Measurements from ENCODE around the gene OPTN. TPM values are rescaled to one million over a fixed set of nuclear protein-coding genes. Genes with fewer than 3 reads are reported as not detected.

OPTN gene
- total and polyA plus RNA-seq, 8 donors: 32.6 to 82.3 (median 40.9) TPM

DNA sequence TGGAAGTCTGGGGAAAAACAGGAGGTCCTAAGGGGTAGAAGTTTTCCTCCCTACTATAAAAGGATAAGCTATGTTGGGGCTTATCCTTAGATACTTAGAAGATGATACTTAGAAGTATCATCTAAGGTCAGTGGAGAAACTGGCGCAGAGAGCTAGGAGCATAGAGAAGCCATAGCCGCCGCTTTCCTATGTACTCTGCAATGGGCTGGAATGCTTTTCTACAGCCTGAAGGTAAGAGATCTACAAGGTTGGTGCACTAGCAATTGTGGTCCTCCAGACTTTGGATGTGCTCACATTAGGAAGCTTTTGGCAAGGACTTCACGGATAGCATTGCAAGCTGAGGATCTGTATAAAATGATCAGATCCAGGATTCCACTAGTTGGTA lies 12.4 kb upstream of the OPTN start:
- no peak overlapping the region for H3K27ac ChIP-seq
- no peak for DNase-seq
- WGBS, 5 donors: 92 to 97% (median 94%) methylated on average over 4 of the region's 4 CpGs
- intact Hi-C loops (cut with DNase I; ENCODE audit: low total_unique reads): no loop called here
- TF ChIP-seq EP300 (IDR thresholded peaks at IDR 0.05): no peak
- TF ChIP-seq POLR2AphosphoS5 (IDR thresholded peaks at IDR 0.05): no peak
- TF ChIP-seq, protein P1, sequence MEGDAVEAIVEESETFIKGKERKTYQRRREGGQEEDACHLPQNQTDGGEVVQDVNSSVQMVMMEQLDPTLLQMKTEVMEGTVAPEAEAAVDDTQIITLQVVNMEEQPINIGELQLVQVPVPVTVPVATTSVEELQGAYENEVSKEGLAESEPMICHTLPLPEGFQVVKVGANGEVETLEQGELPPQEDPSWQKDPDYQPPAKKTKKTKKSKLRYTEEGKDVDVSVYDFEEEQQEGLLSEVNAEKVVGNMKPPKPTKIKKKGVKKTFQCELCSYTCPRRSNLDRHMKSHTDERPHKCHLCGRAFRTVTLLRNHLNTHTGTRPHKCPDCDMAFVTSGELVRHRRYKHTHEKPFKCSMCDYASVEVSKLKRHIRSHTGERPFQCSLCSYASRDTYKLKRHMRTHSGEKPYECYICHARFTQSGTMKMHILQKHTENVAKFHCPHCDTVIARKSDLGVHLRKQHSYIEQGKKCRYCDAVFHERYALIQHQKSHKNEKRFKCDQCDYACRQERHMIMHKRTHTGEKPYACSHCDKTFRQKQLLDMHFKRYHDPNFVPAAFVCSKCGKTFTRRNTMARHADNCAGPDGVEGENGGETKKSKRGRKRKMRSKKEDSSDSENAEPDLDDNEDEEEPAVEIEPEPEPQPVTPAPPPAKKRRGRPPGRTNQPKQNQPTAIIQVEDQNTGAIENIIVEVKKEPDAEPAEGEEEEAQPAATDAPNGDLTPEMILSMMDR (IDR thresholded peaks at IDR 0.05): no peak
- TF ChIP-seq POLR2A (IDR thresholded peaks at IDR 0.05): no peak
- H3K27me3 ChIP-seq: no peaks in the 10 kb centered on the region
- no peak overlapping the region for H3K4me3 ChIP-seq
- H3K36me3 ChIP-seq: no peaks in the 10 kb centered on the region
- H3K9me3 ChIP-seq: peaks cover 13 to 30% (median 21%) of the 10 kb centered on the region in 4 donors
- H3K4me1 ChIP-seq: peaks cover 0 to 6% (median 0%) of the 10 kb centered on the region in 4 donors

DNA sequence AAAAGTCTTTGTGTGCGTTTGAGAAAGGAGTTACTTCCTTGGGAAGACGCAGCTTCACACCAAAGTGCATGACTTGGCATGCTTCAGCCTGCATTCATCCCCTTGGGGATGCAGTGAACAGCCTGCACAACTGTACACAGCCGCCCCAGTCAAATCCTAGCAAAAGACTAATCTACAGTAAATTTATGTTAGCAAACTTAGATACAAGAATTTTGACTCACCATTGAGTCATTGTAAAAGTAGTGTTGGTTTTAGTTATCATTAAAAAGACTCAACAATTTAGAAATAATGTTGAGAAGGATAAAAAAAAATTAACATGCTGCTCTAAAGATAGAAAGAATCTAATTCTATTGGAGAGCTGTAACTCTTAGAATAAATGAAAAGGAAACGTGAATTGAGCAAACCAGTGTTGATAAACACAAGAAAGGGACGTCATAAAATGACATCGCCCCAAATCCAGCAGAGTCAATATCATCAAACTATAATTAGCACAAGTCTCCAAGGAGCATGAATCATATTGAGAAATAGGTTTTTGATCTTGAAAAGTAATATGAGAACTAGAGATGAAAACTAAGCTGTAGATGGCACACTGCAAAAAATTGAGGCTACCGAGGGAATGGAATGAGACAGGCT lies 11.9 kb upstream of the OPTN start:
- Histone ChIP-seq H3K9me3 (peaks cover 10 to 25% (median 19%) of the 10 kb centered on the region in 4 donors), H3K4me1 (peaks cover 0 to 6% (median 0%) of the 10 kb centered on the region in 4 donors), H3K27ac (no peak overlapping the region), H3K27me3 (no peaks in the 10 kb centered on the region), H3K36me3 (no peaks in the 10 kb centered on the region), H3K4me3 (no peak overlapping the region)
- peak in 1 of 2 donors; percentile 42 for DNase-seq
- WGBS, 5 donors: 32 to 42% (median 33%) methylated on average over 7 of the region's 7 CpGs
- TF ChIP-seq, protein P1 (IDR thresholded peaks at IDR 0.05): no peak
- TF ChIP-seq EP300 (IDR thresholded peaks at IDR 0.05): no peak
- no peak for TF ChIP-seq POLR2AphosphoS5 (IDR thresholded peaks at IDR 0.05)
- TF ChIP-seq POLR2A (IDR thresholded peaks at IDR 0.05): no peak
- intact Hi-C loops (cut with DNase I; ENCODE audit: low total_unique reads): no loop called here

DNA sequence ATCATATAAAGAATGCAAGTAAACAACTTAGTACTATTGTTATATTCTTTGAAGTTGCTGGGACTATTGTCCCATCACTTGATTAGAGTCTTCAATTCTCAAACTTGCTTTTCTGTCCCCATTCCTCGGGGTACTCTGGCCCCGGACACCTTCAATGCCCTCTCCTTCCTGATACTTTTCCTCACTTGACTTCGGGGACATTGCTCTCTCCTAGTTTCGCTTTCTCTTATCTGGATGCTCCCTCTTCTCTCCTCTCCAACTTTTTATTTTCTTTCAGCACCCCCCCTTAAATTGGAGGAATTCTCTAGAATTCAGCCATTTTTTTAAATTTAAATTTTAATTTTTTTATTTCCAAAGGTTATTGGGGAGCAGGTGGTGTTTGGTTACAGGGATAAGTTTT lies 10.6 kb upstream of the OPTN start:
- intact Hi-C loops (cut with DNase I; ENCODE audit: low total_unique reads): no loop called here
- WGBS, 5 donors: 77 to 85% (median 83%) methylated on average over 4 of the region's 4 CpGs
- Histone ChIP-seq H3K27ac (no peak overlapping the region), H3K4me1 (peaks cover 0 to 6% (median 0%) of the 10 kb centered on the region in 4 donors), H3K27me3 (no peaks in the 10 kb centered on the region), H3K9me3 (peaks cover 3 to 12% (median 9%) of the 10 kb centered on the region in 4 donors), H3K36me3 (no peaks in the 10 kb centered on the region), H3K4me3 (no peak overlapping the region)
- TF ChIP-seq POLR2AphosphoS5 (IDR thresholded peaks at IDR 0.05): no peak
- TF ChIP-seq EP300 (IDR thresholded peaks at IDR 0.05): no peak
- TF ChIP-seq, protein P1 (IDR thresholded peaks at IDR 0.05): no peak
- no peak for TF ChIP-seq POLR2A (IDR thresholded peaks at IDR 0.05)
- no peak for DNase-seq

DNA sequence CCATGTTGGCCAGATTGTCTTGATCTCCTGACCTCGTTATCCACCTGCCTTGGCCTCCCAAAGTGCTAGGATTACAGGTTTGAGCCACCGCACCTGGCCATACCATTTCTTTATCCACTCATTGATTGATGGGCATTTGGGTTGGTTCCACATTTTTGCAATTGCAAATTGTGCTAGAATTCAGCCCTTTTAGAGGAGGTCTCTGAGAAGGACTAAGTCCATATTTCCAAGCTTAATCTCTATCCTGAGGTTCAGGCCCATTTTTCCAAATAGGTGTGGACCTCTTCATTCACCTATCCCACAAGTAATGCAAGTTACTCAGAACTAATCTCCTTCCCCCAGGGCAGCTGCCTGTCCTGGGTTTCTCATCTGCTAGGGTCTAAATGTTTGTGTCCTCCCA lies 9.7 kb upstream of the OPTN start:
- H3K36me3 ChIP-seq: no peaks in the 10 kb centered on the region
- H3K9me3 ChIP-seq: peaks cover 0 to 3% (median under 1%) of the 10 kb centered on the region in 4 donors
- intact Hi-C loops (cut with DNase I; ENCODE audit: low total_unique reads): no loop called here
- H3K27me3 ChIP-seq: no peaks in the 10 kb centered on the region
- 81 to 91% (median 86%) methylated on average over 2 of the region's 2 CpGs for WGBS, 5 donors
- H3K27ac ChIP-seq: no peak overlapping the region
- TF ChIP-seq, protein P1 (IDR thresholded peaks at IDR 0.05): no peak
- no peak for TF ChIP-seq POLR2AphosphoS5 (IDR thresholded peaks at IDR 0.05)
- no peak for TF ChIP-seq POLR2A (IDR thresholded peaks at IDR 0.05)
- no peak for TF ChIP-seq EP300 (IDR thresholded peaks at IDR 0.05)
- DNase-seq: no peak
- peaks cover 0 to 6% (median 0%) of the 10 kb centered on the region in 4 donors for H3K4me1 ChIP-seq
- H3K4me3 ChIP-seq: no peak overlapping the region

Data from stomach (tissue), 9 donors.